Right hindlimb (tissue), 1 donor: ENCODE results near the gene UBE2J2.
"Not testable (repeated sequence)": the region's sequence is repeated elsewhere in the genome, so short reads cannot be mapped to it uniquely, and the experiment has no call there.

Source experiments
- DNase-seq: peaks from one replicate; pipeline ENCODE4 v3.0.0-alpha.2; 2018

Gene UBE2J2

GRCh38 chr1:1273512-1274298 lies at the start of gene UBE2J2:
UBE2J2 (minus strand) TSS chr1:1273854; CDS start chr1:1267992, 5,862 bp downstream.
- peak; percentile 96 for DNase-seq

DNA sequence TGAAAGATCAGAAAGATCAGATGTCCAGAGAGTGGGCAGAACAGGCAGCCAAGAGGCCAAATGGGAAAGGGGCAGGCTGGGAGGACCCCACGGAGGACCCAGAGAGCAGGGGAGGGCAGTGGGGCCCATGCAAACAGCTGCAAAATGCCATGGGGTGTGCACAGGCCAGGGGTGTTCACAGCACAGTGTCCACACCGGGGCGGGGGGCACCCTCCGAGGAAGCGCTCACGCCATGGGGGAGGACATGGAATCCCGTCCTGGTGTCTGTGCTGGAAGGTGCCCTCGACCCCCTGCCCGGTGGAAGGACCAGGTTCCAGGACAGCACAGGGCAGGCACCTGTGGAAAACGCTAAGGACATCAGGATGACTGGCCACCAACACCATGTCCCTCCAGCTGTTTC lies 49.3 kb upstream of the UBE2J2 start:
- no peak for DNase-seq

DNA sequence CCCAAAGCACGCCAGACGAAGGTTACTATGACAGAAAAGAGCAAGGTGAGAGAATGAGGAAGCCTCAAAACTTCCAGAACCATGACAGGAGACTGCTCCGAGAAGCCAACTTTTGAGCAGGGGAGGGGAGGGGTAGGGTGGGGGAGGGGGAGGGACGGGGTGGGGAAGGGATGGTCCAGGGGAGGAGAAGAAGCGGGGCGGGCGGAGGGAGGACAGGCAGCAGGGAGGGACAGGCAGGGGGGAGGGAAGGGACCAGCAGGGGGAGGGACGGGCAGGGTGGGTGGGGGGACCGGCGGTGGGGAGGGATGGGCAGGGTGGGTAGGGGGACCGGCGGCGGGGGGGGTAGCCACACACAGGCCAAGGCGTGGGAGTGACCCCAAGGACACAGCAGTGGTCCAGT lies 48.8 kb upstream of the UBE2J2 start:
- DNase-seq: no peak

GRCh38 chr1:1321477-1321876 lies 47.8 kb upstream of the UBE2J2 start:
- DNase-seq: no peak

- no peak for DNase-seq
Observed at GRCh38 chr1:1320666-1321448, 47.2 kb upstream of the UBE2J2 start.

DNA sequence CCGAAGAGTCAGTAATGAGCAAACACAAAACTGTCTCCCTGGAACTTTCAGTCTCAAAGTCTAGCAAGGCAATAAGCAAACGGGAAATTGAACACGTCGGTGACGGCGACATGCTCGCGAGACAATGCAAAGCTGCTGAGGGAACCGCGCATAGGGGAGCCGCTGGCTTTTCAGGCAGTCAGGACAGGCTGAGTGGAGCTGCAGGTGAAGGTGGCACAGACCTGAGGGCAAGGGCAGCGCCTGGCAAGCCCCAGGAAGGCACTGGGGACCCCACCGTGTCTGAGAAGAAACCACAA lies 45.9 kb upstream of the UBE2J2 start:
- DNase-seq: no peak

DNA sequence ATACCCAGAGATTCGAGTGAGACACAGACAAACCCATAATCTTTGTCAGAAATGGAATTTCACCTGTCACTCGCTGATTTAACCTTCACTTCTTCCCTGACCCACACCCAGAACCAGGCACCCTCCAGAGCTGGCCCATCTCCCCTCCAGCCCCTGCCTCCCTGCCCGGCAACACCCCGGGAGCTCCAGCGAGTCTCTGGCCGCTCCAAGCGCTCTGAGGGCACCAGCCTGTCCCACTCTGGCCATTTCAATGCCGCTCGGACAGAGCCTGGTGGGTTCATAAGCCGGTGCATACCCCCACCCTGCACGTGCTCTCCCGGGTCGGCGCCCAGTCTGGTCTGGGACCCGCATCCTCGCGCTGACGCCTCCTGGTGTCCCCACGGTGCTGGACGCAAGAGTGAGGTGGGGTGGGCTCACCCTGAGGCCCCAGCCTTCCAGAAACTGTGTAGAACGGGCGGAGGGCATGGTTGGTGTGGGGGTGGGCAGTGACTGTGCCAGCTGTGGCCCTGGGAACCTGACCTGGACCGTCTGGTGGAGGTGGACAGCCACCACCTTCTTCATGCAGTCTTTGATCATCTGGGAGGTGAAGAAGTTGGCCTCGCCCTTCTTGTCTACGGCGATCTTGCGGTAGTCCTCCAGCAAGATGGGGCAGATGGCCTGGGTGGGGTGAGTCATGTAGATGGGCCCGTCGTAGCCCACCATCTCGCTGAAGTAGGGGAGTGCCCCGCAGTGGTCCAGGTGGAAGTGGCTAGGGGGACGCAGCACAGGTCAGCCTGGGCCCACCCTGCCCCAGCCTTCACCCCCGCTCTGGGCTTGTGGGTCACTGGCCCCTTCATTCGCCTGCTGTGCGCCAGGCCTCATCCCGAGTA lies 45.4 kb upstream of the UBE2J2 start:
- no peak for DNase-seq

- peak; percentile 82 for DNase-seq
Observed at GRCh38 chr1:1318131-1318652, 44.5 kb upstream of the UBE2J2 start.

- DNase-seq: no peak
Observed at GRCh38 chr1:1317420-1317819, 43.8 kb upstream of the UBE2J2 start.

- not testable (repeated sequence) for DNase-seq
Observed at GRCh38 chr1:1316199-1316598, 42.5 kb upstream of the UBE2J2 start.

DNA sequence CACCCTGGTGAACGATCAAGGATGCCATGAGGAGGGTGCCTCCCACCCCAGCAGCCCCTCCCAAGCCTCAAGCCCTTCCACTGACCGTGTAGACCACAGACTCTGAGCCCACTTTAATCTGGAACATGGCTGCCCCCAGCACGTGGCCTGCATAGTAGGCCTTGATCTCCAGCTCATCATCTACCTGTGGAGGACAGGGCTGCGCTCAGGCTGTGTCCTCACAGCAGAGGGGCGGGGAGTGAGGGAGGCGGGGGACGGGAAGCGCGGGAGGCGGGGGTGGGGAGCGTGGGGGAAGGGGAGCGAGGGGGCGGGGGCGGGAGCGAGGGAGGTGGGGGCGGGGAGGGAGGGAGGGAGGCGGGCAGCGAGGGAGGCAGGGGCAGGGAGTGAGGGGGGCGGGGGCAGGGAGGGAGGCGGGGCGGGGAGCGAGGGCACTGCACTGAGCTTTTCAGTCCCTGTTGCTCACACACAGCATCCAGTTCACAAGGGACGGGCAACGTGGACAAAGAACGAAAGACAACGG lies 41.8 kb upstream of the UBE2J2 start:
- DNase-seq: no peak

- no peak for DNase-seq
Observed at GRCh38 chr1:1314678-1315335, 41.2 kb upstream of the UBE2J2 start.

DNA sequence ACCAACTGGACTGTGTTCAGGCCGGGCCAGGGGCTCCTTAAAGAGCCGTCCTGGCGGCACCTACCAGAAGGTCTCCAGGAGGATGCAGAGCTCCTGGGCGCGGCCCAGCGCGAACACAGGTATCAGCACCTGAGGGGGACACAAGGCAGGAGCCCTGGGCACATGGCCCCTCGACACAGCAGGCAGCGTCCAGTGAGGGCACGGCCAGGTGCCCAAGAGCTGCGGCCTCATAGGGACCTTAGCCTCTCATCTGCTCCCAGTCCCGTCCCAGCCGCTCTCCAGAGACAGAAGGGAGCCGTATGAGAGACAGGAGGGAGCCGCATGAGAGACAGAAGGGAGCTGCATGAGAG lies 40.6 kb upstream of the UBE2J2 start:
- DNase-seq: no peak

DNA sequence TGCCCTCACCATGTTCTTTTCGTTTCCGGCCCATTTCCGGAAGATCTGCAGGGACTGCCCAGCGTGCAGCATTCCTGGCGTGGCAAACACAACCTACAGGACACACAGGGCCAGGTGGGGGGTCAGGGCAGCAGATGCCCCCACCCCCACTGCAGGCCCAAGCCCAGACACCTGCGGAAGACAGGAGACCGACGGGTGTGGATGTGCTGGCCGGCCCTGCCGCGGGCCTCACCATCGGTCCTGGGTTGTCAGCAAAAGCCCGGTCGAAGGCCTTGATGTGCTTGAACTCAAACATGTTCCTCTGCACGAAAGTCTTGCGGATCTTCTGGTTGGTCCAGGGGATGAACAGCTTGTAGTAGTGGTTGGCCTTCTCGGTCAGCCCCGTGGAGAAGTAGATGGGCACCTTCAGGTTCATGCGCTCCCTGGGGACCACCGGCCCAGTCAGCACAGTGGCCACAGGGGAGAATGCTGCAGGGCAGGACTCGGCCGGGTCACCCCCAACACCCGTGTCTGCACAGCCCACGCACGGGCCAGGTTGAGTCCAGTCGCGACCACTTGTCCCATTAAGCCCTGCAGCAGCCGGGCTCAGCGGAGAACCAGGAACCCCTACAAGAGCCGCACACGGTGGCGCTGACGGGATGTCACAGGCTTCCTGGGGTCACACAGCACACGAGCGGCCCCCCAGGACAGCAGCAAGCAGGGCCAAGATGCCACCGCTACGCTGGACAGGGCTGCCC lies 40.0 kb upstream of the UBE2J2 start:
- DNase-seq: no peak

DNA sequence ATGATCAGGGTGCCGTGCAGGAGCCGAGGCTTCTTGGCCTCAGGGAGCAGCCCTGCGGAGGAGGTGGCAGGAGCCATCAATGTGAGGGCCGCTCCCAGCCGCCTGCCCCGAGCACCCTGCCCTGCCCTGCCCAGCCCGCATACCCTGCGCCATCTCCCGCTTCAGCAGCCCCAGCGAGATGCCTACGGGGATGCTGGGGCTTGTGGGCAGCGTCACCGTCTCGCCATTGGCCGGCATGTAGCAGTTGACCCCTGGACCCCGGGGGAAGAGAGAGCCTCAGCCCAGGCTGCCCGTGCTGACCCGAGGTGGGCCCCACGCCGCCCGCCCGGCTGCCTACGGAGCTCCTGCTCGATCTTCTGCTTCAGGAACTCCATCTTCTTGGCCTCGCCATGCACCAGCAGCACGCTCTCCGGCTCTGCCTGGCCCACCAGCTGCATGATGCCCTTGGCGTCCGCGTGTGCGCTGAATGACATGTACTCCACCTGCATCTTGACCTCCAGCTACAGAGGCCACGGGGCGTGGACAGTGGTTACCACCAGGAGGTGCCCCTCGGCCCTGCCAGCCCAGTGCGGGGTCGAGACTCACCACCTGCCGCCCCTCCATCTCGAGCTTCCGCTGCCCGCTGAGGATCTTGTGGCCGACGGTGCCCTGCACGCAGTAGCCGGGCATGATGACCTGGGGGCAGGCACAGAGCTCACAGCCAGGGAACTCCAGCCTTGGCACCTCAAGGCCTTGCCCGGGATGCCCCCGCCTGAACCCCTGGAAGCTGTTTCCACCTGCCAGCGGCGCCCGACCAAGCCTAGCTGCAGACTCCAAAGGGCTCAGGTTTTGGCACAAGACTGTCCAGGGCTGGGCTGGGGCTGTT lies 39.0 kb upstream of the UBE2J2 start:
- DNase-seq: no peak

DNA sequence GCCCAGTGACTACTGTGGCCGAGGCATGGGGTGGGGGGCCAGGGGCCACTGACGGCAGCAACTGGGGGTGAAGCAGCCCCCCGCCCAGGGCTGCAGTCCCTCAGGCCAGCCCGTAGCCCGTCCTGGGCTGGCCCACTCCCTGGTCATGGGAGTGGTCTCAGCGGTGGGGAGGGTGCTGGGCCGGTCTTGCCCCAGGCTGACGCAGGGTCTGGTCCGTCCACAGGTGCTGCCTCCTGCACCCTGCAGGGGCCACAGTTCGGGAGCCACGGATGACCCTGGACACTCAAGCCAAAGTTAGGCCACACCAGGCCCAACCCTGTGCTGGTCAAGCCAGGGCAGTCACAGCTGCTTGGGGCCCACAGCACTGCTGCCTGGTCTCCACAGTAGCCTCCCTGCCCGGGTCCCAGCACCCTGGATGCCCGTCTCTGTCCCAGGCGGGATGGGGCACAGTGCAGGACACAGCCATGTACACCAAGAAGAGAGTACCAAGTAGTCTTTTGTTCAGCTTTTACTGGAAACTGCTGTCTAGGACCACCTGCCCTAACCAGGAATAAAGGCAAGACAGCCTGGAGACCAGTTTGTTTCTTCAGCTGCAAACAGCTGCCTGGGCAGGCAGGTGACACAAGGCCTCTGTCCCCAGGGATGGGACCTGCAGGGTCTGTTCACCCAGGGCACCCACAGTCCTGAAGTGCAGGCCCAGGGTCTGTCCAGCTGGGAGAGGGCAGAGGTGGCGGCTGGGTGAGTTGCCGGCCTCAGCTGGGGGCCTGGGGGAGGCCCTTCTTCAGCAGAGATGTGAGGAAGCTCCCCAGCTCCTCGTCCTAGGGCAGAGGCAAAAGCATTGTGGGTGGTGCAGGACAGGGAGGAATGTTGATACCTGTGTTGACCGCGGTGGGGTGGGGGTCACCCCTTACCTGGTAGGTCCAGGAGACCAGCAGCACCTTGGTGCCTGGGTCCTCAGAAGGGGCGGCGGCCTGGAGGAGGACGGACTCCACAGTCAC lies 37.8 kb upstream of the UBE2J2 start:
- no peak for DNase-seq

- no peak for DNase-seq
Observed at GRCh38 chr1:1310476-1311053, 36.9 kb upstream of the UBE2J2 start.

GRCh38 chr1:1310109-1310385 lies 36.4 kb upstream of the UBE2J2 start:
- no peak for DNase-seq
